Right atrium auricular region (tissue), 2 donors: Measurements from ENCODE around the gene WDHD1. TPM values are rescaled to one million over a fixed set of nuclear protein-coding genes. Genes with fewer than 3 reads are reported as not detected.

Source experiments
- DNase-seq: peaks from one replicate; pipeline ENCODE4 v3.0.0-alpha.2; 2019; ENCODE audit warnings: low spot score
- H3K27ac ChIP-seq, 2 donors: fragments of 200-600 bp; sonication (generic); 1 replicate in 1 of 2; 2 replicates in 1 of 2; pipeline ENCODE4 v1.5.1; 2016 to 2019
- H3K27me3 ChIP-seq, 2 donors: fragments of 200-600 bp; sonication (generic); one replicate each; pipeline versions ENCODE4 v1.5.1 to v1.6.0; 2017 to 2019
- H3K36me3 ChIP-seq: fragments of 200-600 bp; sonication (generic); one replicate; pipeline ENCODE4 v1.5.1; 2016
- H3K4me1 ChIP-seq, 2 donors: fragments of 200-600 bp; sonication (generic); one replicate each; pipeline versions ENCODE4 v1.5.1 to v1.6.0; 2017 to 2019
- H3K4me3 ChIP-seq, 2 donors: fragments of 200-600 bp; sonication (generic); 1 replicate in 1 of 2; 2 replicates in 1 of 2; pipeline ENCODE4 v1.5.1; 2017 to 2019; ENCODE audit warnings: mild to moderate bottlenecking in 1 of 2, moderate library complexity in 1 of 2
- H3K9me3 ChIP-seq, 2 donors: fragments of 200-600 bp; sonication (generic); one replicate each; pipeline ENCODE4 v1.5.1; 2019
- total RNA-seq, 2 donors: library from RNA; depleted of rRNA; stranded (reverse); fragments of >200 nt; gene quantifications; one replicate each; pipeline ENCODE4 v1.1.0, GENCODE V29; 2016
- TF ChIP-seq, protein P1 (sequence below), 2 donors: fragments of 200-600 bp; sonication (generic); IDR thresholded peaks; one replicate each; pipeline ENCODE4 v1.5.1; 2019; ENCODE audit warnings: antibody characterized with exemption in 2 of 2

WDHD1 gene
- under 1 TPM; 0.59 to 0.94 TPM for total RNA-seq

DNA sequence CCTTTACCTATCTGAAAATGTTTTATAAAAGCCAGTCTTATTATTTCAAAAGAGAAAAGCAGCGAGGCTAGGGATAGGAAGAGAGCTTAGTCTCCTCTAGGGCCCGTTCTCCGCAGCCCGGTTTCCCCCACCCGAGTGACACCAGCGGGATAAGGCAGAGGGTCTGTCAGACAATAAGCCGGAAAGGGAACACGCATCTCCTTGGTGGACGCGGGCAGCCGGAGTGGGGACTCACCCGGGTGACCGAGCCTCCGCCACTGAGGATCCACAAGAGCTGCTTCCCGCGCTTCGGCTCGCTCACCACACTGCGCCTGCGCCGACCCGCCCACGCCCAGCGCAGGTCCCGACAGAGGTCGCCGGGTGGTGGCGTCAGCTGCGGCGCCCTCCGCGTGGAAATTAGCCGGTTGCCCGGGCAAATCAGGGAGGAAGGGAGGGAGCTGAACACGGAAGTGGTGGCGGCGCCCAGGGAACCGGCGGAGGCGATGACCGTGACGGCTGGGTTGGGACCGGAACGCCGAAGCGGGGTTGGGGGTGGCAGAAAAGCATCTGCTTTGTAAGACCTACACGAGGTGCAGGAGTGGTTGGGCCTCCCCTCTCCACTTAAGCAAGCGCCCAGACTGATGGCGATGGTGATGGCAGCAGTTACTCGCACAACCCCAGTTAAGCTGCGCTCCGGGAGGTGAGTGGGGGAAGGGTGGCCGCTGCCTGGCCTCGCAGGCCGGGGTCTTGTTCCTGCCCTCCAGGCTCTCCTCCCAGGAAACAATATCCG is at the start of gene WDHD1, which contains the start of gene SOCS4:
Gene WDHD1, minus strand, starts transcription at position 307 of the 769 bp plus-strand sequence. CDS start 312 bp downstream, outside the sequence.
Gene SOCS4, plus strand, starts transcription at position 444 of the 769 bp plus-strand sequence. CDS start 15,806 bp downstream, outside the sequence.
- no peaks in the 10 kb centered on the region for H3K9me3 ChIP-seq
- peak within 1 kb of the TSS; percentile 64 to 93 for H3K4me3 ChIP-seq
- TF ChIP-seq, protein P1, sequence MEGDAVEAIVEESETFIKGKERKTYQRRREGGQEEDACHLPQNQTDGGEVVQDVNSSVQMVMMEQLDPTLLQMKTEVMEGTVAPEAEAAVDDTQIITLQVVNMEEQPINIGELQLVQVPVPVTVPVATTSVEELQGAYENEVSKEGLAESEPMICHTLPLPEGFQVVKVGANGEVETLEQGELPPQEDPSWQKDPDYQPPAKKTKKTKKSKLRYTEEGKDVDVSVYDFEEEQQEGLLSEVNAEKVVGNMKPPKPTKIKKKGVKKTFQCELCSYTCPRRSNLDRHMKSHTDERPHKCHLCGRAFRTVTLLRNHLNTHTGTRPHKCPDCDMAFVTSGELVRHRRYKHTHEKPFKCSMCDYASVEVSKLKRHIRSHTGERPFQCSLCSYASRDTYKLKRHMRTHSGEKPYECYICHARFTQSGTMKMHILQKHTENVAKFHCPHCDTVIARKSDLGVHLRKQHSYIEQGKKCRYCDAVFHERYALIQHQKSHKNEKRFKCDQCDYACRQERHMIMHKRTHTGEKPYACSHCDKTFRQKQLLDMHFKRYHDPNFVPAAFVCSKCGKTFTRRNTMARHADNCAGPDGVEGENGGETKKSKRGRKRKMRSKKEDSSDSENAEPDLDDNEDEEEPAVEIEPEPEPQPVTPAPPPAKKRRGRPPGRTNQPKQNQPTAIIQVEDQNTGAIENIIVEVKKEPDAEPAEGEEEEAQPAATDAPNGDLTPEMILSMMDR (IDR thresholded peaks at IDR 0.05) = peak in 1 of 2 donors; percentile 39
- H3K4me1 ChIP-seq = peaks cover 0 to 38% of the 10 kb centered on the region in 2 donors
- DNase-seq = peak; percentile 95
- no peaks in the 10 kb centered on the region for H3K27me3 ChIP-seq
- H3K36me3 ChIP-seq = no peaks in the 10 kb centered on the region
- H3K27ac ChIP-seq = peak within 1 kb of the TSS; percentile 80 to 90

DNA sequence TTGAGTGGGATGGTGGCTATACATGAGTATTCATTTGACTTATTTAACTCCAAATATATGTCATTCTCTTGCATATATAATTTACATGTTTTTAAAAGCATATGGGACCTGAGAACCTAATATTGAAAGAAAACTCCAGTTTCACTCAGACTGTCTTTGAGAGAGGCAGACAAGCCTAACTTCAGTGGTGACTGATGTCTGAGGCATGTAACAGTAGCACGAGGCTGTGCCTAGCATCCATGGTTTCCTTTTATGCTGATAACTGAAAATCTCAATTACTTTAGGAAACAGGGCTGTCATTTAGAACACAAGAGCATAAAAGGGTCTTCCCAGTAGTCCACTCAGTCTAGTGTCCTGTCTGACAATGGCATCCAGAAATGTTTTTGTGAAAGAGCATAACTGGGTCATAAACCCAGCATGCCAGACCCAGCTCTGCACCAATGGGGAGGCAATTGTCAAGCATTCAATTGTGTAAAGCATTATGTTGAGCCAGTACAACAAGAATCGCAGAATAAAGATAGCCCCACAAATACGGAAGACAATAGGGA is 48.8 kb upstream of the WDHD1 start:
- H3K4me3 ChIP-seq = no peak overlapping the region
- no peak for DNase-seq
- no peaks in the 10 kb centered on the region for H3K36me3 ChIP-seq
- TF ChIP-seq, protein P1 (IDR thresholded peaks at IDR 0.05) = no peak
- H3K9me3 ChIP-seq = no peaks in the 10 kb centered on the region
- peaks cover 0 to 28% of the 10 kb centered on the region in 2 donors for H3K4me1 ChIP-seq
- no peak overlapping the region for H3K27ac ChIP-seq
- H3K27me3 ChIP-seq = no peaks in the 10 kb centered on the region

DNA sequence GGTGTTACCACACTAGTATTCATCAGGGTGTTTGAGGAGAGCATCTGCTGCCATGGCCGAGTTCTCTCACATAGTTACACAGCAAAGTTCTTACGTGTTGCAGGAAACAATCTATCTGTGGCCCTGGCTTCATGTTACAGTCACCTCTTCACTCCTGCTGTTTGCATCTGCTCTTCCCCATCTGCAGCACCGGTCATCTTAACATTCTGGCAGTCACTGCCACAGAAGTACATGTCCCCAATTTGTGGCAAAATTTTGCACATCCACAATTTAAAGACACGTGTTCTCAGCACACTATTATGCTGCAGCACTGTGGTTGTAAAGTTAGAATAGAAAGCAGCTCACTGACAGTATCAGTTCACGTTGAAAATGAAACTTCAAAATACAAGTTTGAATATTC is 47.8 kb upstream of the WDHD1 start:
- no peak overlapping the region for H3K4me3 ChIP-seq
- H3K9me3 ChIP-seq = no peaks in the 10 kb centered on the region
- no peaks in the 10 kb centered on the region for H3K36me3 ChIP-seq
- no peak for DNase-seq
- H3K27ac ChIP-seq = peak overlapping the region in 1 of 2 donors; percentile 37
- H3K4me1 ChIP-seq = peaks cover 0 to 28% of the 10 kb centered on the region in 2 donors
- TF ChIP-seq, protein P1 (IDR thresholded peaks at IDR 0.05) = no peak
- H3K27me3 ChIP-seq = no peaks in the 10 kb centered on the region

GRCh38 chr14:55073856-55074255 is 47.0 kb upstream of the WDHD1 start:
- Histone ChIP-seq H3K4me3 (no peak overlapping the region), H3K27me3 (no peaks in the 10 kb centered on the region), H3K36me3 (no peaks in the 10 kb centered on the region), H3K4me1 (peaks cover 0 to 28% of the 10 kb centered on the region in 2 donors), H3K27ac (peak overlapping the region in 1 of 2 donors; percentile 37), H3K9me3 (no peaks in the 10 kb centered on the region)
- TF ChIP-seq, protein P1 (IDR thresholded peaks at IDR 0.05) = no peak
- DNase-seq = no peak

GRCh38 chr14:55071870-55072640 is 45.2 kb upstream of the WDHD1 start:
- Histone ChIP-seq H3K9me3 (no peaks in the 10 kb centered on the region), H3K36me3 (peaks cover 3% of the 10 kb centered on the region), H3K4me3 (peak overlapping the region in 1 of 2 donors; percentile 9), H3K27ac (peak overlapping the region; percentile 73 to 79), H3K27me3 (no peaks in the 10 kb centered on the region), H3K4me1 (peaks cover 0 to 28% of the 10 kb centered on the region in 2 donors)
- TF ChIP-seq, protein P1 (IDR thresholded peaks at IDR 0.05) = no peak
- DNase-seq = no peak
